Stimulated activated CD4-positive, alpha-beta T cell treated with anti-CD3 and anti-CD28 coated beads, Interleukin-2, amount 100 ng/mL, for 48 hours (primary cell): ENCODE results near the gene PRSS36.
"Not testable (repeated sequence)": the region's sequence is repeated elsewhere in the genome, so short reads cannot be mapped to it uniquely, and the experiment has no call there.

ENCODE experiments used
- DNase-seq, 2 donors: peaks; one replicate each; pipeline ENCODE4 v3.0.0-alpha.2; 2020

The PRSS36 gene

DNA sequence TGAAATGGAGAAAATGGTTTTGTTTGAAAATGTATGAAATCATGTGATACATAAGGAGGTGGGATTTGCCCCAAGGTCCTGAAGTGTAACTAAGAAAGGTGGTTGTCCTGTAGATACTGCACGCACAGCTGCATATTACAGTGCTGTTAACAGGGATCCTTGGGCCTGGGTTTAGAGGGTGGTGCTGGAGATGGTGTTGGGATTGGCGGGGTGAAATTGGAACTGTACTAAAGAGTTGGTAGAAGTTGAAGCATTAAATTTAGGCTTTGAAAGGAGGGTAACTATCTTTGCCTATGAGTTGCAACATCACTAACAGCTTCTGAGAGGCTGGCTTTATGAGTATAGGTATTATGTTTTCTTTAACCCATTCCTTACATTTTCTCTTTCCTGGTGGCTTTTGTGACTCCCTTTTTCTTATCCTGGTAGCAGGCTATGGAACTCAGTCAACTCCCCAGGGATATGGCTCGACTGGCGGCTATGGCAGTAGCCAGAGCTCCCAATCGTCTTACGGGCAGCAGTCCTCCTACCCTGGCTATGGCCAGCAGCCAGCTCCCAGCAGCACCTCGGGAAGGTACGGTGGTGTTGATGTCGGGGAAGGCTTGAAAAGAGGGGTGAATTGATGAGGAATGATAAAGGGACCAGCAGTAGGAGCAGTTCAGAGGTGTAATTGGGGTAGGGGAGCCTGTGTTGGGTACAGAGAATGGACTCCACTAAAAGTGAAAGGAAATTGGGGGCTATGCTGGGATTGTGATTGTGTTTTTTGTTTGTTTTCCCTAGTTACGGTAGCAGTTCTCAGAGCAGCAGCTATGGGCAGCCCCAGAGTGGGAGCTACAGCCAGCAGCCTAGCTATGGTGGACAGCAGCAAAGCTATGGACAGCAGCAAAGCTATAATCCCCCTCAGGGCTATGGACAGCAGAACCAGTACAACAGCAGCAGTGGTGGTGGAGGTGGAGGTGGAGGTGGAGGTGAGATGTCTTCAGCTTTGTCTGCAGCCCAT, 33.9 kb upstream of the PRSS36 start:
- DNase-seq = no peak

DNA sequence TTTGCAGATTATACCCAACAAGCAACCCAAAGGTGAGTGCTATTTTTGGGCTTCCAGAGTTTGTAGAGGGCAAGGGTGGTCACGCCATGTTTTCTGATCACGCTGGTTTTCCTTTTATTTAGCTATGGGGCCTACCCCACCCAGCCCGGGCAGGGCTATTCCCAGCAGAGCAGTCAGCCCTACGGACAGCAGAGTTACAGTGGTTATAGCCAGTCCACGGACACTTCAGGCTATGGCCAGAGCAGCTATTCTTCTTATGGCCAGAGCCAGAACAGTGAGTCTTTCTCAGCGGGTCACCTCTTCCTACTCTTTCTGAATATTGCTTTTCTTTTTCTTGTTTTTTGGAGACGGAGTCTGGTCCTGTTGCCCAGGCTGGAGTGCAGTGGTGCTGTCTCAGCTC, 32.5 kb upstream of the PRSS36 start:
- DNase-seq = no peak

DNA sequence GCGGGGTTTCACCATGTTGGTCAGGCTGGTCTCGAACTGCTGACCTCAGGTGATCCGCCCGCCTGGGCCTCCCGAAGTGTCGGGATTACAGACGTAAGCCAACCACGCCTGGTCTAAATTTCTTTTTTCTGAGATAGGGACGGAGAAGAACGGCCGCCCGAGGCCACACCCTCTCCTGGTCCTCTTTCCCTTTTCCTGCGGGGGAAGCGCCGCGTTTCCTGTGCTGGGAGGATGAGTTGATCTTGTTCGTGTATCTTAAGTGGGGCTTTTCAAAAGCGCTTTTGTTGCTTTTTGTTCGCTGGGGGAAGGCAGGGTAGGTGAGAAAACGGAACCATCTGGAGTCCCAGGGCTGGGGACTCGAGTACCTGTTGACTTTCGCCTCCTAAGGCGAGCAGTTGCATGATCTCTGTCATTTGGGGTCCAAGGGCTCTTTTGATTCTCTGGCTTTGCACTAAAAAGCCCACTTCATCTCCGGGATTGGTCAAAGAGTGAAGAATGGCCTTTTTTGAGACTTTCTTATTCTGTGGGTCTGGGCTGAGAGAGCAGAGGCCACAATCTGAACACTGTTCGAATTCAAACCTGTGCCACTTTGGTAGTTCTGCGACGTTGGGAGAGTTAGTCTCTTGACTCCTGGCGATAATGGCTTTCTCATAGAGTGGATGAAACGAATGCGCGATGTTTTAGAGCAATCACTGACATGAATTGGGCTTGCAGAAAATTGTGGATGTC, 31.4 kb upstream of the PRSS36 start:
- DNase-seq = no peak

DNA sequence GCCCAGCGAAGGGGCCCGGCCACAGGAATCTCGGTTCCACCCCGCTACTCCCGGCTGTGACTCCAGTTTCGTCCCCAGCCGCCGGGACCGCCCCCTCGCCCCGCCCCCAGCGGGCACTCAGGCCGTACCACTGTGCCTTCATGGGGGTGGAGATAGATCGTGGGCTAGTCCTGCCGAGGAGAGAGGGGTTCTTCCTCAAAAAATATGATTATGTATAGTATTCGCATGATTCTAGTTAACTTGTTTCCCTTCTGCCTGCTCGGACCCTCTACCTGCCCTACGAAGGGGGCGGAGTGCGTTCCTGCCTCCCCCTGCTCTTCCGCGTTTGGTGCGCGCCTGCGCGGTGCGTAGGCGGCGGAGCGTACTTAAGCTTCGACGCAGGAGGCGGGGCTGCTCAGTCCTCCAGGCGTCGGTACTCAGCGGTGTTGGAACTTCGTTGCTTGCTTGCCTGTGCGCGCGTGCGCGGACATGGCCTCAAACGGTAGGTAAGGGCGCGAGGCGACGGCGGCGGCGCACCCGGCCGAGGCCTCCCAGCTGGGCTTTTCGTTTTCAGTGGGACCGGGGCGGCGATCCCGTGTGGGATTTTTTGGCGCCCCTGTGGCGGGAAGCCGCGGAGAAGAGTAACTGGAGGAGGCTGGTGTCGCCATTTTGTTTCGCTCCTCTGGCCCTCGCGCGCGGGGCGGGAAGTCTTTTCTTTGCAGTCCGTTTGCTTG, 30.0 kb upstream of the PRSS36 start, which contains the start of gene FUS:
TSS of gene FUS (plus strand) at position 393 of the 713 bp plus-strand sequence. CDS start at position 469, 76 bp downstream.
- peak; percentile 88 to 91 for DNase-seq

DNA sequence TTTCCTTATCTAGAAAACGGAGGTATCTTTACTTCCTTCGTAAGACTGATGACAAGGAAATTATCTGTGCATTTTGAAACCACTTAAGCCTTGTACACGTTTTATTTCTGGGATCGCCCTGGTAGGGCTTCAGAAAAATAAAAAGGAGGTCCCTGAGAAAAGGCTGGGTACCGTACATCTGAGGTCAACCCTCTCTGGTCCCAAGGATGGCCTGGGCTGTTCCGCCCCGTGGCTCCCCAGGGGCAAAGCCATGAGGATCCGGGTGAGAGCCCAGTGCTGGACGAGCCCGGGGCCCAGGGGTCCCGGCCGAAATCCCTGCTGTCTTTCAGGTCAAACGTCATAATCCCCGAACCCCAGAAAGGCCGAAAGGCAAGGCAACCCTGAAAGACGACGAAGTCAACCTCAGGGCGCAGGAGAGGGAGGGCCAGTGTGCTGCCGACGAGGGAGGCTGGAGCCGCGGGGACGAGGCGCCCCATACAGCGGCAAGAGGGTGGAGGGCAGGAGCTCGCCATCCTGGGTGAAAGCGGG, 29.4 kb upstream of the PRSS36 start:
- DNase-seq = no peak

DNA sequence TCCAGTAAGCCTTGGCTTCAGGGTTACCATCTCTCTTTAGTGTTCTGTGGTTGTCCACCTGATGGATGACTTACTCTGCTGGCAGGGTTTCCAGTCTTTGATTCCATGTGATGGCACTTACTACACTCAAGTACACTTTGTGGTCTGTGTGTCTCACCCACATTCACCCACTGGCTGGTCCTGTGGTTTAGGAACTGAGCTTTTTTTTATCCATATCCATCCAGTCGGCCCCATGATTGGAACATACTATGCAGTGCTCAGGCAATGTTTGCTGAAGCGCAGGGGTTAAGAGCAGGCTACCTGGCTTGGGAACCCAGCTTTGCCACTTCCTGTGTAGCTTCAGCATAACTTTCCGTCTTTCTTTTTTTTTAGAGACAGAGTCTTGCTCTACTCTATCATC, 27.3 kb upstream of the PRSS36 start:
- DNase-seq = no peak

DNA sequence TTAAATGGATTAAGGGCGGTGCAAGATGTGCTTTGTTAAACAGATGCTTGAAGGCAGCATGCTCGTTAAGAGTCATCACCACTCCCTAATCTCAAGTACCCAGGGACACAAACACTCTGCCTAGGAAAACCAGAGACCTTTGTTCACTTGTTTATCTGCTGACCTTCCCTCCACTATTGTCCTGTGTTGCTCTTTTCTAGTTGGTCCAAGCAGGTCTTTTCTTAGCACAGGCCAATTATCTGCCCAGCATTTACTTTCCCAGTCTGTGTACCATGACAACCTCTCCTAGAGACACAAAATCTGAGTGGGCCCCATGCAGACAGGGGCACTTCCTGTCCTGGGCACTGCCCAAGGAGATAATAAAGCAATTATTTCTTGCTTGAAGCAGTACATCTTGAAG, 20.2 kb upstream of the PRSS36 start:
- not testable (repeated sequence) for DNase-seq

DNA sequence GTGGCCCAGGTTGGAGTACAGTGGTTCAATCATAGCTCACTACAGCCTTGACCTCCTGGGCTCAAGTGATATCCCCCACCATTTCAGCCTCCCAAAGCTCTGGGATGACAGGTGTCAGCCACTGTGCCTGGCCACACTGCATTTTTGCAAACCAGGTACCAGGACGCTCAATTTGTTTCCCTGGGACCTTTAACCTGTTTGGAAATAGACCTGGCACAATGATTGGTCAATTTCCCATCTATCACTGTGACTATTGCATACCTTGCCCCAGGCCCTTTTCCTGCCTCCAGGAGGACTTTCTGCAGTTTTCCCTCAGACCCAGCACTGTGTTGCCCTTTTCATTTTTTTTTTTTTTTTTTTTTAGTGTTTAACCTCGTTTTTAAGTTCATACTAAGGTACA, 19.0 kb upstream of the PRSS36 start:
- no peak for DNase-seq

DNA sequence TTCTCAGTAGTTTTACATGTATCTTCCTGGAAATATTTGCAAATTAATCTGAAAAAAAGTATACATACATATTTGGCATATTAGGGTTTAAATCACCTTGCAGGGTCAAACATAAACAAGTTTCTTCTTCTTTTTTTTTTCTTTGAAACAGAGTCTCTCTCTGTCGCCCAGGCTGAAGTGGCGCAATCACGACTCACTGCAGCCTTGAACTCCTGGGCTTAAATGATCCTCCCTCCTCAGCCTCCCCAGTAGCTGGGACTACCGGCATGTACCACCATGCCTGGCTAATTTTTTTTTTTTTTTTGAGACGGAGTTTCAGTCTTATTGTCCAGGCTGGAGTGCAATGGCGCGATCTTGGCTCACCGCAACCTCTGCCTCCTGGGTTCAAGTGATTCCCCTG, 17.4 kb upstream of the PRSS36 start:
- DNase-seq = no peak

DNA sequence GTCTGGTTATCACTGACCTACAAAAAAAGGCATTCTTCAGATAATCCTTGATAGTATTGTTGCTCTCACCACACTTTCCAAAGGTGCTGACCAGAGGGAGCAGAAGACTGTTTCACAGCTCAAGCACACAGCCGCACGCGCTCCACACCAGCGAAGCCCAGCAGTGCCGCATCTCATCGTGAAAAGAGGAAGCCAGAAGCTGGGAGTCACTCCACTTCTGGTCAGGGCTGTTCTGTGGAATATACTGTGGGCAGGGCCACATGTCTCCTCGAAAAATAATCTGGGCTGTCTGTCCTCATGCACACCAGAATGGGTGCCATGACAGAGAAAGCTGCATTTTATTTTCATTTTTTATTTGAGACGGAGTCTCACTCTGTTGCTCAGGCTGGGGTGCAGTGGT, 7.3 kb upstream of the PRSS36 start:
- DNase-seq = no peak

DNA sequence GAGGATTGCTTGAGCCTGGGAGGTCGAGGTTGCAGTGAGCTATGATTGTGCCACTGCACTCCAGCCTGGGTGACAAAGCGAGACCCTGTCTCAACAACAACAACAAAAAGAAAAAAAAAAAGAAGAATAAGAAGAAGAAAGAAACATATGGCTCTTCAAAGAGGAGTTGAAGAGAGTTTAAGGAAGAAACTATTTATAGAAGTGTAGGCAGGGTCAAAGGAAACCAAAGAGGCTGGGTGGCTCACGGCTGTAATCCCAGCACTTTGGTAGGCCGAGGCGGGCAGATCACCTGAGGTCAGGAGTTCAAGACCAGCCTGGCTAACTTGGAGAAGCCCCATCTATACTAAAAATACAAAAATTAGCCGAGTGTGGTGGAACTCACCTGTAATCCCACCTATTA, 1.1 kb upstream of the PRSS36 start:
- DNase-seq = not testable (repeated sequence)

DNA sequence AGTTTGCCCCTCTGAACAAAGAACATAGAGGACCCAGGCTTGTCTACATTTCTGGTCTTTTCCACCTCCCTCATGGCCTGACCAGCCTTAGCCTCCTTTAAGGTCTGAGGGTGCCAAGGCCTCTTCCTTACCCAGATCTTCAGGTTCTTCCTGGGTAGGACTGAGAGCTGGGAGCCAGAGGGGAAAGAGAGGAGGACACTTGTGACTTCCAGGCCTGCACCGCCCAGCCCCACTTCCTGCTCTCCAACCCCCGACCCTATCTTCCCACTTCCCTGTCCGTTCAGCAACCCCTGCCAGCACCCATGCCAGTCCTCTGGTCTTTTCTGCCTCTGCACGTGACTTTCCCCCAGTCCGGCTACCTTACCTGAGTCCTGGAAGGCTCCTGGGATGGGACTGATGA, 534 bp downstream of the PRSS36 start:
- DNase-seq = no peak

DNA sequence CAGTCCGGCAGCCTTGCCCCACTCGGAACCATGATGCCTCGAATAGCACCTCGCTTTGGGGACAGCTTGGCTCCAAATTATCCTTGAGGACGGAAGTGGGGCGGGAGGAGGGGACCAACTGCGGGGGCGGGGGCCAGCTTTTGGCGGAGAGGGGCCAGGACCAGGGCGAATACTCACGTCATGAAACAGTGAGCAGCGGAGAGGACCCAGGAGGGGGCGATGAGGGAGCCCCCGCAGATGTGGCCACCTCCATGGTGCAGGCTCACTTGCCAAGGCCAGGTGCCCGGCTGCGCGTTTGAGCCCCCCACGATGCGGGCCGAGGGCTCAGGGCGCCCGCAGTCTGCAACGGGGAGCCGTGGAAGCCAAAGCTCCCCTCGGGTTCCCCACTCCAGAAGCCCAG, 970 bp downstream of the PRSS36 start:
- no peak for DNase-seq

DNA sequence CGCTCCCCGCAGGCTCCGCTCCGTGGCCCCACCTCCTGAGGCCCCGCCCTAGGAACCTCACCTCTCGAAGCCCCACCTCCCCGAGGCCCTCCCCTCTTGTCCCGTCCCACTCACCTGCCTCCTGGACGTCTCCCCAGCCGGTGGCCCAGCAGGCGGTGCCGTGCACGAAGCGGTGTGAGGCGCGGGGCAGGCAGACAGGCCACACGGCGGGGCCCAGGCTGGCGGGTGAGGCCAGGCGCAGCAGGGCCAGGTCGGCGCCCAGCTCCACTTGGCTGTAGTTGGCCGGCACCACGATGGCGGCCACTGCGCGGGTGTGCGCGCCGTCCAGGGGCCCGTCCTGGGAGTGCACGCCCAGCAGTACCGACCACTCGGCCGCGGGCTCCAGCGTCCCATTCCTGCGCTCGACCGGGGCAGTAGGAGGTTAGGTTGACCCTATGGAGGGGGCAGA, 1.6 kb downstream of the PRSS36 start:
- DNase-seq = no peak

DNA sequence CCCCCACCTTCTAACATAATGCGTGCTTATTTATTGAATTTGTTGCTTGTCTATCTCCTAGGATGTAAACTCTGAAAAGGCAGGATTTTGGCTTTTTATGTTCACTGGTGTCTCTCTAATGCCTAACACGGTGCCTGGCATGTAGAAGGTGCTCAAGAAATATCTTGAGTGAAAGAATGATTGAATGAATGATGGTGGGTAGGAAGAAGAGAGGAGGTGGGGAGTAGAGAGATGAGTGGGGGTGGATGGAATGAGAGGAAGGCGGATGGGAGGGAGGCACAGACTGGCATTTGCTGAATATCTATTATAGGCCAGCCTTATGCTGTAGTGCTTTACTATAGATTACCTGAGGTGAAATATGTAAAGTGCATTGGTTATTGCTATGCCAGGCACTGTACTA, 2.3 kb downstream of the PRSS36 start:
- DNase-seq = no peak

DNA sequence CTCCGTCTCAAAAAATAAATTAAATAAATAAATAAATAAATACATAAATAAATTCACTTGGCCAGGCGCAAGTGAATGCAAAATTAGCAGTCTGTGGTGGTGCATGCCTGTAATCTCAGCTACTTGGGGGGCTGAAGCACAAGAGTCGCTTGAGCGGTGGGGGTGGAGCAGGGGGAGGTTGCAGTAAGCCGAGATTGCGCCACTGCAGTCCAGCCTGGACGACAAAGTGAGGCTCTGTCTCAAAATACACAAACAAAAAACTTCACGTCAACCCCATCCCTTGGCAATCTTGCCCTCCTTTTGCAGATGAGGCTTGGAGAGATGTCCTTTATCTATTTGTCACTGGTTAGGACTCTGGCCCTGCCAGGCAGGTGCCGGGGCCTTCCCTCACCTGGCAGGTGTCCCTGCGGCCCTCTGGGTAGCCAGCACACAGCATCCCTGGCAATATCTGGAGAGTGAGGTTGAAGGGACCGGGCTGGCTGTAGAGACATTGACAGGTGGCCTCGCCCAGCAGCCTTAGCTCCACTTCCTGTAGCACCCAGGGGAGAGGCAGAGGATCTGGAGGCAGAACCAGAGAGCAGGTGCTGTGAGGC, 4.4 kb downstream of the PRSS36 start:
- no peak for DNase-seq

DNA sequence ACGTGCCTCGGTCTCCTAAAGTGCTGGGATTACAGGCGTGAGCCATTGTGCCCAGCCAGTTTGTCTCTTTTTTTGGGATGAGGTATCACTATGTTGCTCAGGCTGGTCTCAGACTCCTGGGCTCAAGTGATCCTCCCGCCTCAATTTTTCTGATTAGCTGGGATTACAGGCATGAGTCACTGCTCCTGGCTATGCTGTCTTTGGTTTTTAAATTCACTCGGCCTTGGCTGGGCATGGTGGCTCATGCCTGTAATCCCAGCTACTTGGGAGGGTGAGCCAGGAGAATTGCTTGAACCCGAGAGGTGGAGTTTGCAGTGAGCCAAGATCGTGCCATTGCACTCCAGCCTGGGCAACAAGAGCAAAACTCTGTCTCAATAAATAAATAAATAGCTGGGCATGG, 5.4 kb downstream of the PRSS36 start:
- not testable (repeated sequence) for DNase-seq

DNA sequence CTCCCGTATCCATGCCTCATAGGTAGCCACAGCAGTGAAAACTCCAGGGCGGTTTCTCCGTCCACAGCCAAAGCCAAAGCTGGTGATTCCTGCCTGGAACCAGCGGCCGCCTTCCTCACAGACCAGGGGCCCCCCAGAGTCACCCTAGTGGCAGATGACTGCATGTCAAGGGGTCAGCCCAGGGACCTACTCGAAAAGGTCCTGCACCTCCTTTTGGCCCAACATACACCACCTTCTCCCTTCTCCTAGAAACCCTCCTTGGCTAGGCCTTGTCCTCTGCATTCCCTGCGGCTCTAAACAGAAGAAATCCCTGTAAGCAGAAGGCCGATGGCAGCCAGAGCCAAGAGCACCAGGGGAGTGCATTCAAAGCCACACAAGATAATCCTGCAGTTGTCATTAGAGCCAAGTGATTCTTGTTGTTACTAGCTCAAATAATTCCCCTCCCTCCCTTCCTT, 6.1 kb downstream of the PRSS36 start:
- no peak for DNase-seq

DNA sequence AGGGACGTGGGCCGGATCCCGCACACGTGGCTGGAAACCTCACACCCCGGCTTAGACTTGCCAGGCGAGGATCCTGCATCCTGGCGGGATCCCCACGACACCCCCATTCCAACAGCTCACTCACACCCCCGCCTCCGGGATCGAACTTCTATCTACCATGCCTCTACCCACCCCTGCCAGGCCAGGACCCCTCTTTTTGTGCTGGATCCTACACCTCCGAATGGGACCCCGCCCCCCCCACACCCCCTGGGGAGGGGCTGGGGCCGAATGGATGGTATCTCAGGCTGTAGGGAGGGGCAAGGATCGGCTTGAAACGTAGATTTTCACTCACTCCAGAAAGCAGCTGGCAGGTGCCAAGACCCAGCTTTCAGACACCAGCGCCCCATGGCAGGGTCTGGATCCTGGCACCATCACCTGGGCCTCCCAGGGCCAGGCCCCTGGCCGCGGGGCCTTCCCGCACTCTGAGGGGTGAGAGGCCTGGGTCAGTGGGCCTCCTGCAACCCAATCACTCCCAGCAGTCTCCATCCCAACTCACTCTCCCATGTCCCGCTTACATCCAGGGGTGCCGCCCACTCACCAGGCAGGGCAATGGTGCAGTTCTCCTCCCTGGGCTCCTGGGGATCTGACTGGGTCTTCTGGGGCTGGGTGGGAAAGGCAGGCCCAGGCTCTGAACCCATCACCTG, 6.7 kb downstream of the PRSS36 start:
- DNase-seq = no peak

DNA sequence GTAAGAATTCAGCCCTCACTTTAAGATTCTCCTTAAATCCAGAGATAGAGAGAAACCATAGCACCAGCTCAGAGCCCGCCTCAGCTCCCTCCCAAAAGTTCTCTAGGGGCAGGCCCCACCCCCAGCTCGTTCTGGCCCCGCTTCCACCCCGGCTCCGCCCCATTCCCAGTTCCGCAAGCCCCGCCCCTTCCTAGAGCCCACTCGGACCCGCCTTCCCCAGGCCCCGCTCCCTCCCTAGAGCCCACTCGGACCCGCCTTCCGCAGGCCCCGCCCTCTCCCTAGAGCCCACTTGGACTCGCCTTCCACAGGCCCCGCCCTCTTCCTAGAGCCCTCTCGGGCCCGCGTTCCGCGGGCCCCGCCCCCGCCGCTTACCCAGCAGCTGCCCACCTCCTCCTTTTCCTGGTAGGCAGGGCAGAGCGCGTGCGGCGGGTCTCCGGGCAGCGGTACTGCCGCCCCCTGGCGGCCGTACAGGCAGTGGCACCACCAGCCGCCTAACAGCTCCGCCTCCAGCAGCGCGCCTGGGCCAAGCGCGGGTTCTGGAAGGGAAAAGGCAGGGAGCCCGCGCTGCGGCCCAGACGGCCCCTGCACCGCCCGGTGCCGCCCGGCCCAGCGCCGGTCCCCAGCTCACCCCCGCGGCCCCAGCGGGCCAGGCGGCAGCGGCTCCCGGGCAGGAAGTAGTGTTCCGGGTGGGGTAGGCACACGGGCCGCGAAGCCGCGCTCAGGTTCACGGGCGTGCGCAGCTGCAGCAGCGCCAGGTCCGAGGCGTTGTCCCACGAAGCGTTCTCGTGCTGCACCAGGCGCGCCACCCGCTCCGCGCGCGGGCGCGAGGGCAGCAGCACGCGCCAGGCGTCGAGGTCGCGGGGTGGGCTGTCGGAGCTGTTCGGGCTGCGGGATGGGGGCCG, 7.5 kb downstream of the PRSS36 start:
- DNase-seq = peak; percentile 97
